Mononuclear cell (primary cell): Measurements from ENCODE around the gene MAP3K13. TPM values are rescaled to one million over a fixed set of nuclear protein-coding genes. Genes with fewer than 3 reads are reported as not detected.
A peak's percentile ranks its signal among the peaks of the same experiment; 100 is the strongest.

Experiments used
- H3K27me3 ChIP-seq: 2 replicates; pipeline ENCODE4 v1.6.0; 2011; ENCODE audit warnings: low read length, control low read depth; ENCODE audit not compliant: insufficient read depth
- H3K4me1 ChIP-seq: 2 replicates; pipeline ENCODE4 v1.5.1; 2011; ENCODE audit warnings: mild to moderate bottlenecking, low read length, control low read depth; ENCODE audit not compliant: insufficient read depth
- H3K4me3 ChIP-seq: 2 replicates; pipeline ENCODE4 v1.5.1; 2011; ENCODE audit warnings: mild to moderate bottlenecking, low read length, moderate library complexity
- H3K9me3 ChIP-seq: 2 replicates; pipeline ENCODE4 v1.5.1; 2011; ENCODE audit warnings: low read depth, mild to moderate bottlenecking, control low read depth, low read length
- total RNA-seq: library from RNA; depleted of rRNA; stranded (reverse); fragments of >200 nt; gene quantifications from one replicate; pipeline ENCODE4 v1.2.3, GENCODE V29; 2012

MAP3K13 gene
- total RNA-seq, 1 donor: 4.9 TPM

DNA sequence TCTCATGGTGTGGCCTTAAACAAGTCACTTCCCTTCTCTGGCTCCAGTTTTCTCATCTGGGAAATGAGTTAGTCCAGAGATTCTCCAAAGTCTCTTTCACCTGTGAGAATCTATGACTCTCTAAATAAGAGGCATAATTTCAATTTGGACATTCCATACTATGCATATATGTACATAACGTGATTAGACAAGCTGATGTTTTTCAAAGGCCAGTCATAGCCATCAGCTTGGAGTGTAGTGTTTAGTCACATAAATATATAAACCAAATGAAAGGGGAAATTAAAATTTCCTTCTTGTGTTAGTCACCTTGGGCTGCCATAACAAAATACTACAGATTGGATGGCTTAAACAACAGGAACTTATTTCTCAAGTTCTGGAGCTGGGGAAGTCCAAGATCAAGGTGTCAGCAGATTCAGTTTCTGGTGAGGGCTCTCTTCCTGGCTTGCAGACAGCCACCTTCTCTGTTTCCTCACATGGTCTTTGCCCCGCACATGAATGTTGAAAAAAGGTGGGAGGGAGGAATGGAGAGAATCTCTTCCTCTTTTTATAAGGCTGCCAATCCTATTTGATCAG, 116.5 kb downstream of the MAP3K13 start:
- no peaks in the 10 kb centered on the region for H3K27me3 ChIP-seq
- no peak overlapping the region for H3K4me3 ChIP-seq
- no peaks in the 10 kb centered on the region for H3K9me3 ChIP-seq
- no peaks in the 10 kb centered on the region for H3K4me1 ChIP-seq

DNA sequence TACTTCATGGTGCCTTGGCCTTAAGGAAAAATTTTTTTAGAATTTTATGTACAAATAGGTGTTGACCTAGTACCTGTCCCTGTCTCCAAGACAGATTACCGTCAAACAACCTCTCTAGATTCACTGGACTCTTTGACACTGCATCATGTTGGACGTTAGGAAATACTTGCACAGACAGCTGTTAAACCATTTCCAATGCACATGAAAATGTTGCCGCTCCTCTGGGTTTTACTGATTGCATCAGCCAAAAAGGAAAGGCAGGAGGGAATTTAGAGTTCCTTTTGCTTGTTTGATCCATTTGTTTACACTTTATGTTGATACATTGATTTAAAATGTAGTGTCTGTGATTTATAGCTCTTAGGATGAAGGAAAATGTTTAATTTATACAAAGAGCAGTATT, 121.4 kb downstream of the MAP3K13 start:
- no peak overlapping the region for H3K4me3 ChIP-seq
- H3K4me1 ChIP-seq: no peaks in the 10 kb centered on the region
- no peaks in the 10 kb centered on the region for H3K27me3 ChIP-seq
- no peaks in the 10 kb centered on the region for H3K9me3 ChIP-seq

GRCh38 chr3:185486394-185486793, 123.5 kb downstream of the MAP3K13 start:
- Histone ChIP-seq H3K9me3 (no peaks in the 10 kb centered on the region), H3K4me3 (no peak overlapping the region), H3K27me3 (no peaks in the 10 kb centered on the region), H3K4me1 (no peaks in the 10 kb centered on the region)

DNA sequence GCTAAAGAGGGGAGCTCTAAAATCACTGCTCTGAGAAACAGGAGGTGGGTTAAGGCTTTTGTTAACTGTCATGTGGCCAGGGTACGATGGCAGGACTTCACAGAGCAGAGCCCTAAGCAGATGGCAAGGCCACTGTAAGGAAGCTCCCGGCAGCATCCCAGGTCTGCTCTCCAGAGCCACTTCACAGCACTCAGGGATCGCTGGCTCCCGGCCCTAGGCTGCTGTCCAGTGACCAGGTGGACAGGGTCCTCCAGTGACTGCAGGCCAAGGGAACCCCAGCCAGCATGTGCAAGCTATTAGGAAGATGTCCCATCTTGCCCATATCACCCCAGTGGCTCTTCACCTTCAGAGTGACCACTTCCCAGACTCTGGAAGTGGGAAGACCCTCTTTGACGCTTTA, 125.5 kb downstream of the MAP3K13 start:
- Histone ChIP-seq H3K9me3 (no peaks in the 10 kb centered on the region), H3K27me3 (no peaks in the 10 kb centered on the region), H3K4me1 (no peaks in the 10 kb centered on the region), H3K4me3 (no peak overlapping the region)

DNA sequence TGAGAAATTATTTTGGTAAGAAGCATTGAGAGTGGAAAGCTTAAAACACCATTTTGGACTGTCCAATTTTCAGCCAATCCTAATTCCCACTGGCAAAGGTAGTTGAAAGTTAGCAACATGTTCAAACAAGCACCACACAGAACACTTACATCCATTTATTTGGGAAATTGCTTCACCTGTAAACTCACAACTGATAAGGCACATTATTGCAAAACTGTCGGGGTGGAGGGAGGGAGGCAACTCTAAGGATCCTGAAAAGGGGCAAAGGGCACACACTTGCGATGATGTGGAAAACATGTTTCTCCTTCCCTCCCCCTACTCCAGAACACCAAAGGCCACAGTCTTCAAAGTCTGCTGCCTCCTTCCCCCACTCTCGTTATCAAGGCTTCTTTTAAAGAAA, 126.5 kb downstream of the MAP3K13 start:
- no peaks in the 10 kb centered on the region for H3K4me1 ChIP-seq
- no peak overlapping the region for H3K4me3 ChIP-seq
- no peaks in the 10 kb centered on the region for H3K9me3 ChIP-seq
- no peaks in the 10 kb centered on the region for H3K27me3 ChIP-seq

- Histone ChIP-seq H3K4me3 (no peak overlapping the region), H3K4me1 (no peaks in the 10 kb centered on the region), H3K27me3 (no peaks in the 10 kb centered on the region), H3K9me3 (no peaks in the 10 kb centered on the region)
Observed at GRCh38 chr3:185490241-185490640, 127.3 kb downstream of the MAP3K13 start.

DNA sequence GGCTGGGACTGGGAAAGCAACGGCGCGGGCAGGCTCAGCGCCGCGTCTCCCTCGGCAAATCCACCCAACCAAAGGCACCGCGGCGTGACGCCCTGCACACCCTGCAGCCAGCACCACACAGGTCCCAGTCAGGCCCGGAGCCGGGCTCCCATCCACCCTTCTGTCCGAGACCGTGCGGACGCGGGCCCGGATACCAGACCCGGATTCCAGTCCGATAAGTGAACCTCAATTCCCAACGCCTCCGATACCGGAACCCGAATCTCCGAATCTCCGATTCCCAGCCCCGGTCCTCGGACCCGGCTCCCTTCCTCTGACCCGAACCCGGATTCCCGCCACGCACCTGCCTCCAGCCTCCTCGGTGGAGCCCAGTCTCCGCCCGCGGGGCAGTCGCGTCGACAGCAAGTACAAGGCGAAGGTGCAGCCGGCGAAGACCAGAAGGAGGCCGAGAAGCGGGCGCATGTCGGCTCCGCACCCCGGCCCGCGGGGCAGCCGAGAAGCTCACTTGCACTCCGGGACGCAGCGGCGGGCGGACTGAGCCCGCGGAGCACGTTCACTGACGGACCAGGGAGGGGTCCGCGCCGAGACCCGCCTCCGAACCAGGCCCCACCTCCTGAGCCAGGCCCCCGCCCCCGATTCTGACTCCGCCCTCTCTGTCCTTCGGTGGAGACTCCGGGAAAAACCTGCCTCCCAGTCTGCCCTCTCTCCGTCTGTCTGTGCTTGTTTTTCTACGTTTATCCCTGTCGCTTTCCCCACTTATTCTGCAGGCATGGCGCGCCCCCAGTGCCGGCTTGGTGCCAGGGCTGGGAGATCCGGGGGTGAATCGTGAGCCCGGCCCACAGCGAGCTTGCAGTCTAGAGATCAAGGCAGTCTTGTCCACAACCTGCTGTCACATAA, 135.8 kb downstream of the MAP3K13 start, which contains the start of gene TMEM41A:
Gene TMEM41A (minus strand): TSS at position 533 of the 894 bp plus-strand sequence. CDS start 74 bp downstream, at position 459.
- peak within 1 kb of the TSS; percentile 95 for H3K4me3 ChIP-seq
- H3K4me1 ChIP-seq: peaks cover 21% of the 10 kb centered on the region
- H3K27me3 ChIP-seq: no peaks in the 10 kb centered on the region
- no peaks in the 10 kb centered on the region for H3K9me3 ChIP-seq

DNA sequence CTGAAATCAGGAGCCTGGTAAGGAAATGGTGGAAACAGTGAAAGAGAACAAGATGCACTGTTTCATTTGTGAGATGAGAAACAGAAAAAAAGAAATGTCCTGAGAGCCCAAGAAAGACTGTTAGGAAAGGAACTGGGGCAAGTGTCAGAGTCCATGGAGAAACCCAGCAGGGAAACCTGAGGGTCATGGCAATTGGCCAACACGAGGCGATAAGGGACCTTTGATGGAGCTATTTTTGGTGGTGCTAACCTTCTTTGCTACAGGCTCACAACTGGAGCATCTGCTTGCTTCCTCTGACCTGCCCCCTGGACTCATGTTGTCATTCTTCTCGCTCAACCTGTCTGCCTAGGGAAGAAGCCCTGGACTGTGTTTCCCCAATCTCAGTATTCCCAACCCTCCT, 140.1 kb downstream of the MAP3K13 start:
- no peak overlapping the region for H3K4me3 ChIP-seq
- no peaks in the 10 kb centered on the region for H3K9me3 ChIP-seq
- H3K4me1 ChIP-seq: peaks cover 6% of the 10 kb centered on the region
- H3K27me3 ChIP-seq: no peaks in the 10 kb centered on the region

DNA sequence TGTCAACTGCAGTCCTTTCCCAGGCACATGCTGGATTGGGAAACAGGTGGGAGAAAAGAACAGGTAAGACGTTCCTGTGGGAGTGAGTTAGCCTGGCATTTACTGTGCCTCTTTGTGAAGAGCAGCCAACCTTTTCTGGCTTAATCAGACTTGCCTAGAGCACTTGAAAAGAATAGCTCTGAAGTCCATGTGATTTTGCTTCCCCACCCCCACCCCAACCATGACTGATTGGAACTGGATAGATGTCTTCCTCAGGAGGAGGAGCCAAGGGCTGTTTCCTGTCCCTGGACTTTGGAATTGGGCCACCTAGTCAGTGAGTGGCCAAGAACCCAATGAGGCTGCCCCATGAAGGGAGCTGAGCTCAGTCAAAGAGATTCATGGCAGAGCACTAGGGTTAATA, 140.6 kb downstream of the MAP3K13 start:
- no peak overlapping the region for H3K4me3 ChIP-seq
- peaks cover 4% of the 10 kb centered on the region for H3K4me1 ChIP-seq
- H3K27me3 ChIP-seq: no peaks in the 10 kb centered on the region
- no peaks in the 10 kb centered on the region for H3K9me3 ChIP-seq

DNA sequence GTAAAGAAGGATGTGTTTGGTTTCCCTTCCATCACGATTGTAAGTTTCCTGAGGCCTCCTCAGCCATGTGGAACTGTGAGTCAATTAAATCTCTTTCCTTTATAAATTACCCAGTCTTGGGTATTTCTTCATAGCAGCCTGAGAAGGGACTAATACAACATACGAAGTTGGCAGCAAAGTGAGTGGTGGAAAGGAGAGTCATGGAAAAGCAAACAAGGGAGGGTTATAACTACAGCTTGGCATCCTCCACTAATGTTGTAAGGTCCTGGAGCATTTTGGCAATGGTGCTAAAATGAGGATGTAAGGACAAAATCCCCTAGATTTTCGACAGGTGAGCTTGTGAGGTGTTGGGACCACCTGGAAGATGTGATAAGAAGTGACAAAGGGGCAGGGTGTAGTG, 141.7 kb downstream of the MAP3K13 start:
- Histone ChIP-seq H3K9me3 (no peaks in the 10 kb centered on the region), H3K4me3 (no peak overlapping the region), H3K27me3 (no peaks in the 10 kb centered on the region), H3K4me1 (no peaks in the 10 kb centered on the region)

DNA sequence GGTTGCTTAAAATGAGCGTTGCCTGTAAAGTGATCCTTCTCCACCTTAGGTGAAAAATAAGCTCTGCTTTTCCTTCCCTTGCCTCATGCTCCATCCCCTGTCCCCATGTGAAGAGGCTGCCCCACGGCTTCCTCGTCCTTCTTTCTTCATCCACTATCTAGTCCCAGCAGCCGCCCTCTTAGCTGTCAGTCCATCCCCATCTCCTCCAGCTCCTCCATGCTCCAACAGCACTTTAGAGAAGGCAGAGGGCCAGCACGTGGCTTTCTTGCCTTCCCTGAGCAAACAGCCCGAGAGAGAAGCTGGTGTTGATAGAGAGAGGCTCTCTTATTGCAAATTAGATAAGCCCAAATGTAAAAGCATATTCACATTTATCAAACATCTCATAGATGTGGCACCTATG, 144.9 kb downstream of the MAP3K13 start:
- no peaks in the 10 kb centered on the region for H3K4me1 ChIP-seq
- H3K9me3 ChIP-seq: no peaks in the 10 kb centered on the region
- no peaks in the 10 kb centered on the region for H3K27me3 ChIP-seq
- H3K4me3 ChIP-seq: no peak overlapping the region

GRCh38 chr3:185508335-185508991, 145.5 kb downstream of the MAP3K13 start:
- Histone ChIP-seq H3K4me1 (no peaks in the 10 kb centered on the region), H3K4me3 (no peak overlapping the region), H3K9me3 (no peaks in the 10 kb centered on the region), H3K27me3 (no peaks in the 10 kb centered on the region)

- H3K27me3 ChIP-seq: no peaks in the 10 kb centered on the region
- H3K9me3 ChIP-seq: no peaks in the 10 kb centered on the region
- no peak overlapping the region for H3K4me3 ChIP-seq
- no peaks in the 10 kb centered on the region for H3K4me1 ChIP-seq
Observed at GRCh38 chr3:185511711-185512110, 148.8 kb downstream of the MAP3K13 start.

DNA sequence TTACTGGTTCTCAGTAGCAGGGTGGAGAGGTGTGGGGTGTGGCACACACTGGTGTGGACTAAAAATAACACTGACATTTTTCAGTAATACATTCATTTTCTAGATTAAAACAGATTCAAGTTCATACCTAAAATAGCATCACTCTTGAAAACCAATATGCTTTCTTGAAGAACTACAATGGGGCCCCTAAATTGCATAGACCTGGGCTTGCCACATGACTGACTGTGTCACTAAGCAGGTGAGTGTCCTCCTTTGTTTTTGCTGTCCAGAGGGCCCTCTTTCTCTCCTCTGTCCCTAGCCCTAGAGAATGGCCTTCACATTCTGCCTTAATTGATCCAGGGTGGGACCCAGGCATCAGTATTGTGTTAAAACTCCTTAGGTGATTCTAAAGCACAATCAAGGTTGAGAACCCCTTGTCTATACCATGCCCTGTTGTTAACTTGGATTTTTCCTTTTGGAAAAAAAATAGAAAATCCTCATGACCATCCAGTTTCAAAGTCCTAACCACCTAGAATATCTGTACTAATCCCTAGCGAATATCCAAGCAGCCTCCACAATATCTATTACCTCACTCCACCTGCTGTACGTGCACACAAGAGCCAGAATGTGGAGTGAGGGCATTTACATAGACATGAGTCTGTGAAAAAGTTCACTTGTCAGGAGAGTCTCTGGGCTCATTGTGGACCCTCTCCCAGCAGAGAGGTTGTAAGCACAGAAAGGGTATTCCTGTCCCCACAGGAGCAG, 154.6 kb downstream of the MAP3K13 start:
- no peaks in the 10 kb centered on the region for H3K4me1 ChIP-seq
- no peaks in the 10 kb centered on the region for H3K27me3 ChIP-seq
- H3K9me3 ChIP-seq: no peaks in the 10 kb centered on the region
- H3K4me3 ChIP-seq: no peak overlapping the region

DNA sequence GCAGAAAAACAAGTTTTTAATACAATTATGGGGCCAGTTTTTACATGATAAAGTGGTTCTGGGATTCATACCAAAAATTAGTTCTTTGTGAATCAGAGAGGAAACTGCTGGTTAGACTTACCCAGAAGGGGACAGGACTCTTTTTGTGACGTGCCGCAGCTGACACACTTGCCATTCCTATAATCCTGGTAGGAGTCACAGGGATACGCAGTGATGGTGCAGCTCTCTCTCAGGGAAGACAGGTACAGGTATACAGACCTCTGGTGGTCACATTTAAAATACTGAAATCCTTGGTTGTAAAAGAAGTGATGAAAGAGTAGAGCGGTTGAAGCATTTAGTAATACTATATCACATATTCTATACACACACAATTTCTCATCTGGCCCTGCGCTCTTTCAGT, 156.1 kb downstream of the MAP3K13 start:
- no peaks in the 10 kb centered on the region for H3K4me1 ChIP-seq
- H3K9me3 ChIP-seq: no peaks in the 10 kb centered on the region
- H3K27me3 ChIP-seq: no peaks in the 10 kb centered on the region
- H3K4me3 ChIP-seq: no peak overlapping the region
